T-cell (primary cell): Measurements from ENCODE around the gene DNAAF5. TPM values are rescaled to one million over a fixed set of nuclear protein-coding genes. Genes with fewer than 3 reads are reported as not detected.
"Not testable (repeated sequence)": the region's sequence is repeated elsewhere in the genome, so short reads cannot be mapped to it uniquely, and the experiment has no call there.

ENCODE experiments used
- ATAC-seq, 4 experiments: fragments of 200-7000 bp in 3 of 4; fragments of 150-1000 bp in 1 of 4; cut with Tn5 transposase; replicated peaks in 1 of 4; 1 replicate in 3 of 4; 2 replicates in 1 of 4; pipeline ENCODE4 v1.10.0; 2021; ENCODE audit warnings: moderate library complexity in 3 of 4, mild to moderate bottlenecking in 2 of 4, moderate number of reproducible peaks in 1 of 4
- CTCF ChIA-PET, 2 donors: fragments of 300-600 bp; sonication (Branson Sonifier 250); formaldehyde crosslinking; loops; one replicate each; lab custom pipeline; 2022; ENCODE audit warnings: antibody characterized with exemption in 2 of 2; lab: Charles Lee
- POLR2A ChIA-PET, 2 donors: fragments of 300-600 bp; sonication (Branson Sonifier 250); formaldehyde crosslinking; loops; one replicate each; lab custom pipeline; 2022; ENCODE audit warnings: antibody characterized with exemption in 2 of 2; lab: Charles Lee
- DNase-seq, 35 experiments: peaks; one replicate each; pipeline versions ENCODE4 v3.0.0 to v3.0.0-alpha.2; 2013 to 2023
- H3K27ac ChIP-seq: one replicate; pipeline ENCODE4 v1.5.1; 2013; ENCODE audit warnings: low read length
- H3K27me3 ChIP-seq, 2 experiments: replicated peaks in 1 of 2; 1 replicate in 1 of 2; 2 replicates in 1 of 2; pipeline versions ENCODE4 v1.6.1 to v1.7.0; 2013; ENCODE audit warnings: low read length in 1 of 2, mixed read lengths in 1 of 2; ENCODE audit not compliant: control insufficient read depth in 2 of 2, insufficient read depth in 2 of 2; ENCODE audit errors: extremely low read depth in 1 of 2
- H3K36me3 ChIP-seq, 2 donors: 1 replicate in 1 of 2; 2 replicates in 1 of 2; pipeline versions ENCODE4 v1.6.1 to v1.7.0; 2013; ENCODE audit warnings: low read length in 1 of 2; ENCODE audit not compliant: control insufficient read depth in 2 of 2, insufficient read depth in 1 of 2; ENCODE audit errors: extremely low read depth in 1 of 2
- H3K4me1 ChIP-seq, 2 experiments: 1 replicate in 1 of 2; 2 replicates in 1 of 2; pipeline versions ENCODE4 v1.6.1 to v1.7.0; 2013; ENCODE audit warnings: low read length in 2 of 2, mixed read lengths in 1 of 2; ENCODE audit not compliant: insufficient read depth in 2 of 2, control insufficient read depth in 1 of 2; ENCODE audit errors: extremely low read depth in 1 of 2
- H3K4me3 ChIP-seq, 2 donors: 1 replicate in 1 of 2; 2 replicates in 1 of 2; pipeline versions ENCODE4 v1.5.1 to v1.7.0; 2013; ENCODE audit warnings: mild to moderate bottlenecking in 2 of 2, low read length in 1 of 2, moderate library complexity in 1 of 2; ENCODE audit not compliant: control insufficient read depth in 1 of 2; ENCODE audit errors: extremely low read depth in 1 of 2
- H3K9me3 ChIP-seq: 2 replicates; pipeline ENCODE4 v1.7.0; 2013
- H3K27ac Mint-ChIP-seq, 2 donors: one replicate each; pipeline ENCODE4 v1.8.0; 2020 to 2021; ENCODE audit warnings: mild to moderate bottlenecking in 2 of 2, mixed read lengths in 2 of 2
- H3K27me3 Mint-ChIP-seq, 2 donors: one replicate each; pipeline ENCODE4 v1.8.0; 2021 to 2022; ENCODE audit warnings: mixed read lengths in 2 of 2
- H3K36me3 Mint-ChIP-seq: one replicate; pipeline ENCODE4 v1.8.0; 2021; ENCODE audit warnings: mixed read lengths
- H3K4me1 Mint-ChIP-seq, 3 donors: one replicate each; pipeline ENCODE4 v1.8.0; 2020 to 2022; ENCODE audit warnings: mixed read lengths in 3 of 3, mild to moderate bottlenecking in 1 of 3
- H3K4me3 Mint-ChIP-seq, 3 donors: one replicate each; pipeline ENCODE4 v1.8.0; 2020 to 2022; ENCODE audit warnings: mild to moderate bottlenecking in 3 of 3, mixed read lengths in 3 of 3, moderate library complexity in 3 of 3
- H3K9me3 Mint-ChIP-seq, 3 donors: one replicate each; pipeline ENCODE4 v1.8.0; 2020 to 2022; ENCODE audit warnings: mixed read lengths in 3 of 3
- WGBS: methylation state at CpG from one replicate; pipeline ENCODE4 v1.1.5; 2013; ENCODE audit warnings: missing lambda C conversion rate; ENCODE audit not compliant: insufficient coverage; 5-methylcytosine and 5-hydroxymethylcytosine counted together
- total RNA-seq, 35 experiments: library from RNA in 6 of 35; stranded (reverse) in 6 of 35; fragments of 120-200 nt in 1 of 35; gene quantifications; one replicate each; pipeline versions ENCODE4 v1.2.1 to v1.2.4 and lab custom pipeline; 2013 to 2026

The DNAAF5 gene
- total RNA-seq, 5 donors from 2014 or later (not counting 1 experiment from before 2014, with no cell fraction given): 12.8 to 21.4 (median 17.1) TPM

DNA sequence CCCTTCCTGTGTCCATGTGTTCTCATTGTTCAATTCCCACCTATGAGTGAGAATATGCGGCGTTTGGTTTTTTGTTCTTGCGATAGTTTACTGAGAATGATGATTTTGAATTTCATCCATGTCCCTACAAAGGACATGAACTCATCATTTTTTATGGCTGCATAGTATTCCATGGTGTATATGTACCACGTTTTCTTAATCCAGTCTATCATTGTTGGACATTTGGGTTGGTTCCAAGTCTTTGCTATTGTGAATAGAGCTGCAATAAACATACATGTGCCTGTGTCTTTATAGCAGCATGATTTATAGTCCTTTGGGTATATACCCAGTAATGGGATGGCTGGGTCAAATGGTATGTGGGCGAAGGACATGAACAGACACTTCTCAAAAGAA is 17.6 kb downstream of the DNAAF5 start:
- H3K36me3 Mint-ChIP-seq: peaks cover 38% of the 10 kb centered on the region

DNA sequence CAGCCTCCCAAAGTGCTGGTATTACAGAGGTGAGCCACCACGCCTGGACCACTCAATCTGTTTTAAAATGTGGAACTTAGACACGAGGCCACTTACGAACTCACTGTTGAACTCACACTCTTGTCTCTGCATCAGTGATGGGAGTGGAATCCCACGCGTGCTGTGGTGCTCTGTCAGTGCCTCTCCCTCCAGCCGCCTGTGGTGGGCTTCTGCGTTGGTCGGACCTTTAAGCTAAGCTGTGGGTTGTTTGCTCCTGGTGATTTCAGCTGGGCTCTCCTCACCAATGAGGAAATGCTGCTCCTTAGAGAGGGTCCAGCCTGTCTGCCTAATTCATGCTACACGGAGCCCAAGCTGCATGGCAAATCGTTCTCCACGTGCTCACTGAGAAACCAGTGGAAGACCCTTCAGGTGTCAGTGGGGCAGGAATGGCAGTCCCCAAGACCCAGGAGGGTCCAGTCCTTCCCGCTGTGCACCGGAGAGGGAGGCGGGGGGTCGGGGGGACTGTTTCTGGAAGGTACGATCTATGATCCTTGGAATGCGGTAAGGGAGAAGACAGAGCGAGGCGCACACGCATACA is 18.4 kb downstream of the DNAAF5 start:
- no peaks in the 10 kb centered on the region for H3K27me3 Mint-ChIP-seq
- WGBS: 99% methylated on average over 20 of the region's 20 CpGs
- no peak overlapping the region for H3K4me3 Mint-ChIP-seq
- H3K27ac Mint-ChIP-seq: no peak overlapping the region
- H3K27ac ChIP-seq: no peak overlapping the region
- H3K36me3 ChIP-seq: peaks cover 7 to 20% of the 10 kb centered on the region in 2 donors
- ChIA-PET POLR2A (no interaction called here), CTCF (no interaction called here)
- no peak overlapping the region for H3K4me3 ChIP-seq
- ATAC-seq (no peak), DNase-seq (no peak)
- H3K9me3 ChIP-seq: no peaks in the 10 kb centered on the region
- H3K4me1 Mint-ChIP-seq: no peaks in the 10 kb centered on the region
- H3K36me3 Mint-ChIP-seq: peaks cover 42% of the 10 kb centered on the region
- H3K4me1 ChIP-seq: no peaks in the 10 kb centered on the region
- no peaks in the 10 kb centered on the region for H3K27me3 ChIP-seq
- no peaks in the 10 kb centered on the region for H3K9me3 Mint-ChIP-seq

More for the DNA sequence above, 17.6 kb downstream of the DNAAF5 start:
- H3K9me3 Mint-ChIP-seq, POLR2A ChIA-PET, H3K27me3 ChIP-seq, H3K27ac ChIP-seq, ATAC-seq, DNase-seq, H3K27me3 Mint-ChIP-seq, H3K4me3 Mint-ChIP-seq, H3K4me1 ChIP-seq, H3K9me3 ChIP-seq, H3K4me1 Mint-ChIP-seq, H3K27ac Mint-ChIP-seq, H3K4me3 ChIP-seq: not testable (repeated sequence)
- CTCF ChIA-PET: interaction anchor here in 1 of 2 donors (0.7 kb wide), 1 partner anchor 427 kb away, joined by 3 read pairs; no protein-coding TSS in a partner anchor
- WGBS: no CpG with 5 or more reads among the region's 5 CpGs
- H3K36me3 ChIP-seq: peaks cover 7 to 23% of the 10 kb centered on the region in 2 donors

DNA sequence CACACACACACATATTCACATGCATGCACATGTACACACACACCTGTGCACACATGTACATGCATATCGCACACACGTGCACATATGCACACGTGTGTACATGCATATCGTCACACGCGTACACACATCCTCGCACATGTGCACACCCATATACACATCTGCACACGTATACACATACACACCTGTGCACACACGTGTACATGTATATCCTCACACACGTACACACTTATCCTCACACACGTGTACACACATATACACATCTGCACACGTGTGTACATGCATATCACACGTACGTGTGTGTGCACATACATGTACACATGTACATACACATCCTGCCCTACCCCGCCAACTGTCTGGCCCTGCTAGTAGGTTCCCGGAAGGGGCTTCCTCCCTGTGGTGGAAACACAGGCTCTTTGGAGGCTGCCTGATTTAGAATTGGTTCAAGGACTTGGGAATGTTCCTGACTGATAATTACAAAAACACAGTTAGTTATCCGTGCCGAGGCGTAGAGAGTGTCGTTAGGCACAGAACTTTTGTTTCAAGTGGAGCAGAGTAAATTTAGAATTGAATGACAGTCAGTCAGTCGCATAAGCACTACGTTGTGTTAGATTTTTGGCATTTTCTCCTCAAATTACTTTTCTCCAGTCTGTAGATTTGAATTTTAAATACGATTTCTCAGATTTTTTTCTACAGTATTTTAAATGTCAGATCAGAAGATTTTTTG is 19.1 kb downstream of the DNAAF5 start:
- no peaks in the 10 kb centered on the region for H3K9me3 Mint-ChIP-seq
- Histone ChIP-seq H3K36me3 (peaks cover 8 to 16% of the 10 kb centered on the region in 2 donors), H3K4me3 (no peak overlapping the region), H3K4me1 (no peaks in the 10 kb centered on the region), H3K9me3 (no peaks in the 10 kb centered on the region), H3K27ac (no peak overlapping the region), H3K27me3 (no peaks in the 10 kb centered on the region)
- CTCF ChIA-PET: no interaction called here
- ATAC-seq (no peak), DNase-seq (no peak)
- 95% methylated on average over 15 of the region's 23 CpGs for WGBS
- H3K4me3 Mint-ChIP-seq: no peak overlapping the region
- H3K36me3 Mint-ChIP-seq: peaks cover 38% of the 10 kb centered on the region
- H3K4me1 Mint-ChIP-seq: no peaks in the 10 kb centered on the region
- H3K27ac Mint-ChIP-seq: no peak overlapping the region
- no peaks in the 10 kb centered on the region for H3K27me3 Mint-ChIP-seq
- POLR2A ChIA-PET: no interaction called here

DNA sequence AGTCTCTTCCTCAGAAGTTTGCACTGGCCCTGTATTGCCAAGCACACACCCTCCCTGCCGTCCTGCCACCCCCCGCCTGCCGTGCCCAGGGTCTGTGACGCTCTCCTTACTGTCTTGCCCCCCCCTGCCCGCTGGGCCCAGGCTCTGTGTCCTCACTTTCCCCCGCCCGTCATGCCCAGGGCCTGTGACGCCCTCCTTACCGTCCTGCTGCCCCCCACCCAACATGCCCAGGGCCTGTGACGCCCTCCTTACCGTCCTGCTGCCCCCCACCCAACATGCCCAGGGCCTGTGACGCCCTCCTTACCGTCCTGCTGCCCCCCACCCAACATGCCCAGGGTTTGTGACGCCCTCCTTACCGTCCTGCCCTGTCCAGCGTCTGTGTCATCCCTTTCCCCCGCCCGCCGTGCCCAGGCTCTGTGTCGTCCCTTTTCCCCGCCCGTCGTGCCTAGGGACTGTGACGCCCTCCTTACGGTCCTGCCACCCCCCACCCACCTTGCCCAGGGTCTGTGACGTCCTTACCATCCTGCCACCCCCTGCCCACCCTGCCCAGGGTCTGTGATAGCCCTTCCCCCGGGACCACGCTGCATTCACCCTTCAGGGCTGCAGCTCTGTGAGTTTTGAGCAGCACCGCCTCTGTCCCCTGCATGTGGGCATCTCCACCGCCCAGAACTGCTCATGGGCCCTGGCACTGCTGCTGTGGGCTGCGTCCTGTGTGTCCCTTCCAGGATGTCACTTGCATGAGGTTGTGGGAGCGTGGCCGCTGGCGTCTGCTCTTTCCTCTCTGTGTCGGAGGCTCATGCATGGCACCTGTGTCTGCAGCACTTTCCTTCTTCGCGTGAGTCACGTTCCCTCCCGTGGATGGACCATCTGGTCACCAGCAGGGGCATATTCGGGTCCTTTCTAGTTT is 19.9 kb downstream of the DNAAF5 start:
- H3K4me1 Mint-ChIP-seq: no peaks in the 10 kb centered on the region
- peaks cover 34% of the 10 kb centered on the region for H3K36me3 Mint-ChIP-seq
- WGBS: 97% methylated on average over 26 of the region's 40 CpGs
- no peak overlapping the region for H3K27ac ChIP-seq
- H3K27ac Mint-ChIP-seq: no peak overlapping the region
- ChIA-PET CTCF (no interaction called here), POLR2A (no interaction called here)
- H3K9me3 ChIP-seq: no peaks in the 10 kb centered on the region
- no peak overlapping the region for H3K4me3 ChIP-seq
- peaks cover 8 to 12% of the 10 kb centered on the region in 2 donors for H3K36me3 ChIP-seq
- H3K27me3 Mint-ChIP-seq: no peaks in the 10 kb centered on the region
- no peak overlapping the region for H3K4me3 Mint-ChIP-seq
- H3K4me1 ChIP-seq: no peaks in the 10 kb centered on the region
- no peak for ATAC-seq
- H3K27me3 ChIP-seq: no peaks in the 10 kb centered on the region
- no peak for DNase-seq
- no peaks in the 10 kb centered on the region for H3K9me3 Mint-ChIP-seq

DNA sequence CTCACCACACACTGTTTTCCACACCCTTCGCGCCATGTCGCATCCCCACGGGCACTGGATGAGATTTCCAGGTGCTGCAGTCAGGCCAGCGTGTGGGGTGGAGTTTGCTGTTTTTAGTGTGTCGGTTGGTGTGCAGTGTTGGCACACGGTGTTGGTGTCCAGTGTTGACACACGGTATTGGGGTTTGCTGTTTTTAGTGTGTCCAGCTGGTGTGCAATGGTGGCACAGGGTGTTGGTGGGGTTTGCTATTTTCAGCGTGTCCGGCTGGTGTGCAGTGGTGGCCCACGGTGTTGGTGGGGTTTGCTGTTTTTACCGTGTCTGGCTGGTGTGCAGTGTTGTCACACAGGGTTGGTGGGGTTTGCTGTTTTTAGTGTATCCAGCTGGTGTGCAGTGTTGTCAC is 20.7 kb downstream of the DNAAF5 start:
- Histone ChIP-seq H3K27me3 (no peaks in the 10 kb centered on the region), H3K36me3 (peaks cover 7 to 8% of the 10 kb centered on the region in 2 donors), H3K9me3 (no peaks in the 10 kb centered on the region), H3K27ac (no peak overlapping the region), H3K4me3 (no peak overlapping the region), H3K4me1 (no peaks in the 10 kb centered on the region)
- POLR2A ChIA-PET: interaction anchor here in 1 of 2 donors (0.6 kb wide), 1 partner anchor 404 kb away, joined by 4 read pairs; no protein-coding TSS in a partner anchor
- CTCF ChIA-PET: no interaction called here
- Mint-ChIP-seq H3K4me1 (no peaks in the 10 kb centered on the region), H3K9me3 (no peaks in the 10 kb centered on the region), H3K27me3 (no peaks in the 10 kb centered on the region), H3K36me3 (peaks cover 34% of the 10 kb centered on the region), H3K27ac (no peak overlapping the region), H3K4me3 (no peak overlapping the region)
- DNase-seq: no peak
- 90% methylated on average over 8 of the region's 12 CpGs for WGBS
- no peak for ATAC-seq

DNA sequence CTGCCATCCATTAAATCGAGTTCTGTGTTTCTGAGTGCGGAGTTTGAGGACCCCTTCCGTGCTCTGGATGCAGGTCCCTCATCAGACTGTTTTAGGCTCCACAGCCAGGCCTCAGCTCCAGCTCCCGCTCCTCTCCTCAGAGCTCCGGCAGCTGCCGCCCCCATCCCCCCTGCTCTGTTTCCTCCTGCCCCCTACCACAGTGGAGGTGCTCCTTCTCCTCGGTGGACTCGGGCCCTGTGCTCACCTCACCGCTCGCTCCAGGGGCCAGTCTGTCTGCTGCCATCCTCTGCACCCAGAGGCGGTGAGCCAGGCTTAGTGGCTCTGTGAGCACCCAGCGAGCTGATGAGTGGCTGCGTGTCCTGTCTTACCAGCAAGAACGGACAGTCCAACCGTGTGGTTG is 21.9 kb downstream of the DNAAF5 start:
- peaks cover 37% of the 10 kb centered on the region for H3K36me3 Mint-ChIP-seq
- Histone ChIP-seq H3K36me3 (peaks cover 4 to 11% of the 10 kb centered on the region in 2 donors), H3K4me3 (no peak overlapping the region), H3K9me3 (no peaks in the 10 kb centered on the region), H3K27me3 (no peaks in the 10 kb centered on the region), H3K27ac (no peak overlapping the region), H3K4me1 (no peaks in the 10 kb centered on the region)
- no peak overlapping the region for H3K4me3 Mint-ChIP-seq
- no peaks in the 10 kb centered on the region for H3K9me3 Mint-ChIP-seq
- H3K27me3 Mint-ChIP-seq: no peaks in the 10 kb centered on the region
- ChIA-PET CTCF (interaction anchor here in 1 of 2 donors (0.6 kb wide), 1 partner anchor 28 kb away, joined by 4 read pairs; no protein-coding TSS in a partner anchor), POLR2A (no interaction called here)
- no peaks in the 10 kb centered on the region for H3K4me1 Mint-ChIP-seq
- no peak for DNase-seq
- WGBS: 95% methylated on average over 13 of the region's 15 CpGs
- H3K27ac Mint-ChIP-seq: no peak overlapping the region
- no peak for ATAC-seq
